ENCODE data around the gene MIOS.

The MIOS gene

DNA sequence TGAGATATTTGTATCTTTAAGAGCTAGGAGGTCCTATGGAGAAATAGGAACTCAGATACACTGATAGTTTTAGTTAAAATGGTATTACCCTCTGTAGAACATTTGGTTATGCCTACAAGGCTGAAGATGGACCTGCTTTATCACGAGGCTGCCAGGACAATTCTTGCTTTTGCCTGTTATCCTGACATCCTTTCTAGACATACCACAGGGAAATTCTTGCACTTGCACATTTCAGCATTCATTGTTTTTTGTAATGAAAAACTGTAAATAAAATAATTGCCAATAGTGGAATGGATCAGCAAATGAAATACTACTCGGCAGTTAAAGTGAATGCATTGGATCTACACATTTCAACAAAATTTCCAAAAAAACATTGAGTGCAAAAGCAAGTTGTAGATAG is 40.7 kb upstream of the MIOS start:
- TF ChIP-seq ZNF274 (IDR thresholded peaks at IDR 0.05; ENCODE audit: low read depth, low read length) (no peak), SUZ12 (IDR thresholded peaks at IDR 0.05; ENCODE audit: extremely low read depth, insufficient read depth, insufficient read length) (no peak), YY1 (IDR thresholded peaks at IDR 0.05; ENCODE audit: insufficient read depth, insufficient read length) (no peak)
- Histone ChIP-seq H3K9ac (ENCODE audit: insufficient read length, low read depth) (no peak overlapping the region), H3K27me3 (ENCODE audit: insufficient read depth, insufficient read length) (no peaks in the 10 kb centered on the region), H3K4me1 (ENCODE audit: insufficient read depth, insufficient read length) (no peaks in the 10 kb centered on the region), H3K9me3 (ENCODE audit: insufficient read depth, low read length) (no peaks in the 10 kb centered on the region), H3K36me3 (ENCODE audit: insufficient read depth, insufficient read length, low read length) (no peaks in the 10 kb centered on the region), H3K4me3 (ENCODE audit: insufficient read length, low read depth) (no peak overlapping the region)
- no peak for DNase-seq (ENCODE audit: low read depth, low spot score)

DNA sequence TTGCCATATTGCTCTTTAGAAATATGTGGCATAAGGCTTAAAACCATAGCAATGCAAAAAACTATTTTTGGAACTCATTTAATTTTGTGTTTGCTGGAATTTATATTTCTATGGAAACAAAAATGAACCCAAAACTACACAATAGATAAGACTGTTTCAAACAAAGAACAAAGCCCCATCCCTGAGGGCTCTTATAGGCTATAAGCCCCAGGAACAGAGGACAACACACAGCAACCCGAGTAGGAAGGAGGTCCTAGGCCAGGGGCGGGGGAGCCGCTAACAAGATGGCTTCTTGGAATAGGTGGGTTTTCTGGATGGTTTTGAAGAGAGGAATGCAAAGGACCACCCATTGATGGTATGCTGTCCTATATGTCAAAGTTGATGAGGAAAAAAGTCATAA is 39.6 kb upstream of the MIOS start:
- DNase-seq (ENCODE audit: low read depth, low spot score): no peak
- no peak overlapping the region for H3K9ac ChIP-seq (ENCODE audit: insufficient read length, low read depth)
- no peak overlapping the region for H3K4me3 ChIP-seq (ENCODE audit: insufficient read length, low read depth)
- H3K27me3 ChIP-seq (ENCODE audit: insufficient read depth, insufficient read length): no peaks in the 10 kb centered on the region
- no peak for TF ChIP-seq ZNF274 (IDR thresholded peaks at IDR 0.05; ENCODE audit: low read depth, low read length)
- TF ChIP-seq SUZ12 (IDR thresholded peaks at IDR 0.05; ENCODE audit: extremely low read depth, insufficient read depth, insufficient read length): no peak
- TF ChIP-seq YY1 (IDR thresholded peaks at IDR 0.05; ENCODE audit: insufficient read depth, insufficient read length): no peak
- H3K36me3 ChIP-seq (ENCODE audit: insufficient read depth, insufficient read length, low read length): no peaks in the 10 kb centered on the region
- no peaks in the 10 kb centered on the region for H3K4me1 ChIP-seq (ENCODE audit: insufficient read depth, insufficient read length)
- H3K9me3 ChIP-seq (ENCODE audit: insufficient read depth, low read length): no peaks in the 10 kb centered on the region

DNA sequence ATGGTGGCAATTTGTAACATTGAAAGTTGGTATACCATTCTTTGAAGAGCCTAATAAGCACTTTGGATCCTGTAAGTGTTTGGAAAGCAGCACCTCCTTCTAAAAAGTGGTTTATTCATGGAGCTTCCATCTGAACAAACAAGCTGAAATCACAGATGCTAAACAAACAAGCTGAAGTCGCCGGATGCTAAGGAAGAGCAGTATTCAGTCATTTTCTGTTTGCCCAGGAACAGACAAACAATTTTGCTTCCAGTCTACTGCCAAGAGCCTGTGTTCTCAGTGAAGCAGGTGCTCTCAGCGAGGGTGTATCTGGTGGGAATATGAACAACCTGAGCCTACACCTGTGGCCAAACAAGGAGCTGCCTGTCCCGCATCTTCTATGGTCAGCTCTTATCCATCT is 37.4 kb upstream of the MIOS start:
- TF ChIP-seq ZNF274 (IDR thresholded peaks at IDR 0.05; ENCODE audit: low read depth, low read length): no peak
- no peak for TF ChIP-seq SUZ12 (IDR thresholded peaks at IDR 0.05; ENCODE audit: extremely low read depth, insufficient read depth, insufficient read length)
- no peak for TF ChIP-seq YY1 (IDR thresholded peaks at IDR 0.05; ENCODE audit: insufficient read depth, insufficient read length)
- no peak for DNase-seq (ENCODE audit: low read depth, low spot score)
- H3K9me3 ChIP-seq (ENCODE audit: insufficient read depth, low read length): no peaks in the 10 kb centered on the region

DNA sequence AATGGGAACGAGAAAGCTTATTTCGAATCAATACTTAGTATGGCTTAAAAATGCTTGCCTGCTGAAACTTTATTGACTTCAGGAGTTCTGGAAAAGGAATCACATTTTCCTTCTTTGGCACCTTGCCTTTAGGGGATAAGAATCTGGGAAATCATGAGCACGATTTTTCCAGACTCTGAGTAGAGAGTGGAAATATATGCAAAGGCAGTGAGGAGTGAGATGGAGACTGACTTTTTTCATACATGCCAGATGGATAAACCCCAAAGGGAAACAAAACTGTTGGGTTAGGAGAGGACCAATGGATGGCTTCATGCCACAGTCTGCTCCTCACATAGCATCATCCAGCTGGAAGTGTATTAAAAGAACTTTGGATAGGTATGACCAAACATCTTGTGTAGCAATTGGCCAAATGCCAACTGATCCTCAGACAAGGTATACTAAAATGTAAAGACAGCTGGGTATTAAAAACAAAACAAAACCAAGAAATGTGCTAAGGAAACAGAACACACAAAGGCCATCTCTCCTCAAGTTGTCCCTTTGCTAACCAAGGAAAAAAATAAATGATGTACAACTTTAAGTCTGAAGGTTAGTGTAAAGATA is 32.8 kb upstream of the MIOS start:
- H3K36me3 ChIP-seq (ENCODE audit: insufficient read depth, insufficient read length, low read length): no peaks in the 10 kb centered on the region
- no peak for DNase-seq (ENCODE audit: low read depth, low spot score)

More for the DNA sequence above, 37.4 kb upstream of the MIOS start:
- Histone ChIP-seq H3K27me3 (ENCODE audit: insufficient read depth, insufficient read length) (no peaks in the 10 kb centered on the region), H3K36me3 (ENCODE audit: insufficient read depth, insufficient read length, low read length) (no peaks in the 10 kb centered on the region), H3K4me1 (ENCODE audit: insufficient read depth, insufficient read length) (no peaks in the 10 kb centered on the region), H3K4me3 (ENCODE audit: insufficient read length, low read depth) (no peak overlapping the region), H3K9ac (ENCODE audit: insufficient read length, low read depth) (no peak overlapping the region)

DNA sequence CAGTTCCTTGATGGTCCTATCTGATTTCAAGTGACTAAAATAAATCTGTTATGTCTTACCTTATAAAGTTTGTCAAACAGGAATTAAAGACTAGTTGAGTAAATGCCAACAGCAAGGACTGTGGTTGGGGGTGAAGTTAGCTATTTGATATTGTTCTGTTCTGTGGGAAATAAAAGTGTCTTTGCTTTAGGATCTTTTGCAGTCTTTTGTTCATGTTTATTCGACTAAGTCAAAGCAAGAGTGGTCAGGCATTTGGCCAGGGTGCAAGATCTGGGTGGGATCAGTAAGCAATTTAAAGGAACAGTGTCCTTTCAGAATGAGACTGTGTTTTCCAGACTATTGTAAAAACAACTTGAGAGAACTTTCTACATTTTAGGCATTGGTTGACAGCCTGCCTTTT is 31.0 kb upstream of the MIOS start, which contains the start of gene COL28A1:
Gene COL28A1, minus strand, starts transcription at position 183 of the 400 bp plus-strand sequence. CDS start 2,998 bp downstream, outside the sequence.
- Histone ChIP-seq H3K36me3 (ENCODE audit: insufficient read depth, insufficient read length, low read length) (no peaks in the 10 kb centered on the region), H3K9me3 (ENCODE audit: insufficient read depth, low read length) (no peaks in the 10 kb centered on the region), H3K4me1 (ENCODE audit: insufficient read depth, insufficient read length) (no peaks in the 10 kb centered on the region), H3K4me3 (ENCODE audit: insufficient read length, low read depth) (no peak within 1 kb of the TSS), H3K9ac (ENCODE audit: insufficient read length, low read depth) (no peak within 1 kb of the TSS), H3K27me3 (ENCODE audit: insufficient read depth, insufficient read length) (no peaks in the 10 kb centered on the region)
- no peak for DNase-seq (ENCODE audit: low read depth, low spot score)
- TF ChIP-seq ZNF274 (IDR thresholded peaks at IDR 0.05; ENCODE audit: low read depth, low read length) (no peak), SUZ12 (IDR thresholded peaks at IDR 0.05; ENCODE audit: extremely low read depth, insufficient read depth, insufficient read length) (no peak), YY1 (IDR thresholded peaks at IDR 0.05; ENCODE audit: insufficient read depth, insufficient read length) (no peak)

More for the DNA sequence above, 32.8 kb upstream of the MIOS start:
- Histone ChIP-seq H3K9ac (ENCODE audit: insufficient read length, low read depth) (no peak overlapping the region), H3K27me3 (ENCODE audit: insufficient read depth, insufficient read length) (no peaks in the 10 kb centered on the region), H3K9me3 (ENCODE audit: insufficient read depth, low read length) (no peaks in the 10 kb centered on the region), H3K4me3 (ENCODE audit: insufficient read length, low read depth) (no peak overlapping the region), H3K4me1 (ENCODE audit: insufficient read depth, insufficient read length) (no peaks in the 10 kb centered on the region)
- no peak for TF ChIP-seq SUZ12 (IDR thresholded peaks at IDR 0.05; ENCODE audit: extremely low read depth, insufficient read depth, insufficient read length)
- TF ChIP-seq YY1 (IDR thresholded peaks at IDR 0.05; ENCODE audit: insufficient read depth, insufficient read length): no peak
- no peak for TF ChIP-seq ZNF274 (IDR thresholded peaks at IDR 0.05; ENCODE audit: low read depth, low read length)

DNA sequence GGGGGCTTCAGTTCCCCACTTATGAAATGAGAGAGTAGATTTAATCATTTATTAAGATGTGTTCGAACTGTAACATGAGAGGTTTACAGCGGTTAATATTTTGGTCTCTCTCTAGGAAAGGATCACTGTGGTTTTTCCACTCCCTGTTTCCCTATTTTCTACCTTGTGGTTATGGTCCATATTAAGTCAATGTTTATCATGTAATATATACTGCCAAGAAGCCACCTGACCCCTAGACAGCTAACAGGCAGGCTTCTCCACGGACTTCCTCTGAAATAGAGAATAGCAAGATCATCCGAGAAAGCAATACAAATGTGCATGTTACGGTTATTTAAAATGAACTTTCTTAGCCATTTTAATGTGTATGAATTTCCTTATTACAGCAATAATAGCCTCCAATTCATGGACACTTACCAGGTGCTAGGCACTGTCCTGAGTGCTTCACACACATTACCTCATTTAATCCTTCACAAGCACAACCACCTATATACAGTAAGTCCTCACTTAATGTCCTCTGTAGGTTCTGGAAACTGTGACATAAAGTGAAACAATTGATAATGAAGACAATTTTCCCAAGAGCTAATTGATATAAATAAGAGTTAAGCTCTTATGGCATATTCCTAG is 30.2 kb upstream of the MIOS start:
- Histone ChIP-seq H3K27me3 (ENCODE audit: insufficient read depth, insufficient read length) (no peaks in the 10 kb centered on the region), H3K4me3 (ENCODE audit: insufficient read length, low read depth) (no peak overlapping the region), H3K36me3 (ENCODE audit: insufficient read depth, insufficient read length, low read length) (no peaks in the 10 kb centered on the region), H3K4me1 (ENCODE audit: insufficient read depth, insufficient read length) (no peaks in the 10 kb centered on the region), H3K9ac (ENCODE audit: insufficient read length, low read depth) (no peak overlapping the region), H3K9me3 (ENCODE audit: insufficient read depth, low read length) (no peaks in the 10 kb centered on the region)
- DNase-seq (ENCODE audit: low read depth, low spot score): no peak
- no peak for TF ChIP-seq ZNF274 (IDR thresholded peaks at IDR 0.05; ENCODE audit: low read depth, low read length)
- TF ChIP-seq YY1 (IDR thresholded peaks at IDR 0.05; ENCODE audit: insufficient read depth, insufficient read length): no peak
- no peak for TF ChIP-seq SUZ12 (IDR thresholded peaks at IDR 0.05; ENCODE audit: extremely low read depth, insufficient read depth, insufficient read length)

DNA sequence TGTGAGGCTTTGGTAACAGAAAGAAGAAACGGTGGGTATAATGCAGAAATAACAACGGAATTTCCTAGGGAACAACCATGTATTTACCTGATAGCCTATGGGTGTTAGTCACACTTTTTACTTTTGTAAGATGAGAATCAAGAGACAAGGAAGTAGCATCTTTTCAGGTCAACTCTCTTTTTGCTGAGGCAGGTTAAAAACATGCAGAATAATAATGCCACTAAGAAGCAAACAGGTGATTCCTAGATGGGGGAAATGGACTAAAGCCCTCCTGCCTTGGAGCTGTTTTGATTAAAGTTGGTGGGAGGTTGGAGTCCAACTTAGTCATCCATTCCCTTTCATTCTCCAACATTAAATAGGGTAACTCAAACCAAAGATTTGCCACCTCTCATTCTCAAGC is 29.0 kb upstream of the MIOS start:
- Histone ChIP-seq H3K9me3 (ENCODE audit: insufficient read depth, low read length) (no peaks in the 10 kb centered on the region), H3K36me3 (ENCODE audit: insufficient read depth, insufficient read length, low read length) (no peaks in the 10 kb centered on the region), H3K4me1 (ENCODE audit: insufficient read depth, insufficient read length) (no peaks in the 10 kb centered on the region), H3K4me3 (ENCODE audit: insufficient read length, low read depth) (no peak overlapping the region), H3K27me3 (ENCODE audit: insufficient read depth, insufficient read length) (no peaks in the 10 kb centered on the region), H3K9ac (ENCODE audit: insufficient read length, low read depth) (no peak overlapping the region)
- TF ChIP-seq SUZ12 (IDR thresholded peaks at IDR 0.05; ENCODE audit: extremely low read depth, insufficient read depth, insufficient read length): no peak
- TF ChIP-seq YY1 (IDR thresholded peaks at IDR 0.05; ENCODE audit: insufficient read depth, insufficient read length): no peak
- TF ChIP-seq ZNF274 (IDR thresholded peaks at IDR 0.05; ENCODE audit: low read depth, low read length): no peak
- DNase-seq (ENCODE audit: low read depth, low spot score): no peak

All from NT2/D1 (cell line).